HepG2 (cell line): ENCODE results near the gene TENT4B. TPM values are rescaled to one million over a fixed set of nuclear protein-coding genes. Genes with fewer than 3 reads are reported as not detected.

Experiments
- ATF7 ChIP-seq, 2 experiments: fragments of 450-650 bp in 1 of 2; sonication (generic) in 1 of 2; formaldehyde crosslinking in 1 of 2; IDR thresholded peaks; 2 replicates each; pipeline versions ENCODE4 v1.4.0 to v1.6.1; 2016 to 2020; ENCODE audit warnings: antibody characterized with exemption in 1 of 2, mild to moderate bottlenecking in 1 of 2, missing genetic modification reagents in 1 of 2
- CBFB ChIP-seq: sonication (generic); formaldehyde crosslinking; IDR thresholded peaks from 2 replicates; pipeline ENCODE4 v1.4.0; 2020; ENCODE audit warnings: missing genetic modification reagents
- CEBPB ChIP-seq: IDR thresholded peaks from 2 replicates; pipeline ENCODE4 v1.6.1; 2011; ENCODE audit warnings: low read depth, low read length, improper control_type of control experiment, borderline replicate concordance
- FOXJ3 ChIP-seq: sonication (generic); formaldehyde crosslinking; IDR thresholded peaks from 2 replicates; pipeline ENCODE4 v1.4.0; 2020; ENCODE audit warnings: missing genetic modification reagents, mild to moderate bottlenecking, borderline replicate concordance
- FOXK2 ChIP-seq: fragments of 450-650 bp; IDR thresholded peaks from 2 replicates; pipeline ENCODE4 v1.6.1; 2016
- KLF16 ChIP-seq, 2 experiments: sonication (generic) in 1 of 2; formaldehyde crosslinking in 1 of 2; IDR thresholded peaks; 2 replicates each; pipeline versions ENCODE4 v1.6.1 to v1.8.0; 2016 to 2023; ENCODE audit warnings: missing genetic modification reagents in 2 of 2, missing compliant biosample characterization in 1 of 2
- MAFK ChIP-seq, 2 experiments: IDR thresholded peaks in 1 of 2; conservative IDR thresholded peaks in 1 of 2; 2 replicates each; pipeline ENCODE4 v1.6.1; 2011; ENCODE audit warnings: improper control_type of control experiment in 2 of 2, low read length in 2 of 2
- NR2C2 ChIP-seq: sonication (generic); formaldehyde crosslinking; IDR thresholded peaks from 2 replicates; pipeline ENCODE4 v1.4.0; 2020; ENCODE audit warnings: missing genetic modification reagents, mild to moderate bottlenecking, moderate library complexity, borderline replicate concordance
- SMARCE1 ChIP-seq: fragments of 450-650 bp; IDR thresholded peaks from 2 replicates; pipeline ENCODE4 v1.6.1; 2017; ENCODE audit warnings: borderline replicate concordance
- ZNF407 ChIP-seq: sonication (generic); formaldehyde crosslinking; IDR thresholded peaks from one replicate; pipeline ENCODE4 v1.5.1; 2020; ENCODE audit warnings: mild to moderate bottlenecking, missing genetic modification reagents; ENCODE audit errors: not compliant biosample characterization
- ZNF44 ChIP-seq: sonication (generic); formaldehyde crosslinking; IDR thresholded peaks from 2 replicates; pipeline ENCODE4 v1.5.1; 2020; ENCODE audit warnings: mild to moderate bottlenecking, missing genetic modification reagents
- ZNF790 ChIP-seq: sonication (generic); formaldehyde crosslinking; IDR thresholded peaks from 2 replicates; pipeline ENCODE4 v1.8.0; 2022; ENCODE audit warnings: missing genetic modification reagents, mild to moderate bottlenecking, borderline replicate concordance
- ZNF839 ChIP-seq: sonication (generic); formaldehyde crosslinking; IDR thresholded peaks from 2 replicates; pipeline ENCODE4 v1.4.0; 2020; ENCODE audit warnings: missing genetic modification reagents, mild to moderate bottlenecking, borderline replicate concordance
- ZUFSP ChIP-seq: sonication (generic); formaldehyde crosslinking; IDR thresholded peaks from 2 replicates; pipeline ENCODE4 v1.9.0; 2021; ENCODE audit warnings: missing genetic modification reagents, mild to moderate bottlenecking, borderline replicate concordance
- polyA plus RNA-seq, 8 experiments: library from polyadenylated mRNA; depleted of rRNA in 3 of 8; stranded (reverse) in 7 of 8; unstranded in 1 of 8; fragments of >200 nt; fragmentation: Illumina TruSeq in 4 of 8; extraction: Trizol in 4 of 8; gene quantifications; 2 replicates each; pipeline versions ENCODE4 v1.2.1 to v1.2.3, GENCODE V29; 2011 to 2016; ENCODE audit warnings: low read depth in 4 of 8, missing spikeins in 1 of 8, mixed read lengths in 1 of 8; ENCODE audit not compliant: insufficient read depth in 1 of 8
- total RNA-seq, 5 experiments: library from RNA; depleted of rRNA; stranded (reverse); fragments of >200 nt; fragmentation: Illumina TruSeq; extraction: Trizol; gene quantifications; 2 replicates each; pipeline ENCODE4 v1.2.3, GENCODE V29; 2016; ENCODE audit warnings: low read depth in 1 of 5

The TENT4B gene
- total and polyA plus RNA-seq, 2 of the 13 experiments (the other 11 are each of a cell fraction or from before 2014, with no cell fraction given): 15.0 to 32.8 TPM

- TF ChIP-seq ZNF407 (no peak), ATF7 (IDR thresholded peaks at IDR 0.05) (peak; percentile 45; the same call in 1 of the 2 replicates), ATF7 (CRISPR knock-in tag; IDR thresholded peaks at IDR 0.05) (no peak), ZNF839 (CRISPR knock-in tag) (no peak), ZNF44 (CRISPR knock-in tag) (no peak), MAFK (conservative IDR thresholded peaks at IDR 0.05 in 1 of 2, IDR thresholded peaks at IDR 0.05 in 1 of 2; ENCODE audit: low read length in 2 of 2) (peak; percentile 96 to 97), CBFB (CRISPR knock-in tag) (no peak), KLF16 (CRISPR knock-in tag; IDR thresholded peaks at IDR 0.05) (no peak), FOXK2 (no peak), FOXJ3 (CRISPR knock-in tag) (no peak), CEBPB (peak; percentile 71), ZNF790 (CRISPR knock-in tag) (no peak), NR2C2 (CRISPR knock-in tag) (no peak), ZUFSP (CRISPR knock-in tag) (no peak), SMARCE1 (no peak)
- TF ChIP-seq, all 625 proteins: peak for 5
These were observed 25.4 kb downstream of the TENT4B start (continued) for GRCh38 chr16:50178491-50178941.
